H1 (cell line): ENCODE results near the gene VSNL1. TPM values are rescaled to one million over a fixed set of nuclear protein-coding genes. Genes with fewer than 3 reads are reported as not detected.

Experiments used
- EP300 ChIP-seq, 2 experiments: IDR thresholded peaks; 1 replicate in 1 of 2; 2 replicates in 1 of 2; pipeline ENCODE4 v1.6.1; 2011 to 2012; ENCODE audit warnings: low read depth in 2 of 2, low read length in 2 of 2, mild to moderate bottlenecking in 2 of 2, borderline replicate concordance in 1 of 2, inconsistent platforms in 1 of 2, moderate library complexity in 1 of 2
- GTF2F1 ChIP-seq: IDR thresholded peaks from 2 replicates; pipeline ENCODE4 v1.6.1; 2012; ENCODE audit warnings: low read depth, low read length, improper control_type of control experiment, borderline replicate concordance
- JUND ChIP-seq: IDR thresholded peaks from 2 replicates; pipeline ENCODE4 v1.6.1; 2011; ENCODE audit warnings: mild to moderate bottlenecking, improper control_type of control experiment, low read length
- MAX ChIP-seq: IDR thresholded peaks from 2 replicates; pipeline ENCODE4 v1.6.1; 2012; ENCODE audit warnings: inconsistent platforms
- RAD21 ChIP-seq, 2 experiments: IDR thresholded peaks in 1 of 2; conservative IDR thresholded peaks in 1 of 2; 2 replicates each; pipeline ENCODE4 v1.6.1; 2011; ENCODE audit warnings: low read depth in 2 of 2, low read length in 2 of 2, improper control_type of control experiment in 1 of 2, inconsistent platforms in 1 of 2, mild to moderate bottlenecking in 1 of 2, moderate library complexity in 1 of 2
- RNF2 ChIP-seq: fragments of 200-900, 300-1000 bp; sonication (generic); IDR thresholded peaks from 2 replicates; pipeline ENCODE4 v1.7.1; 2016; ENCODE audit warnings: borderline replicate concordance, low read depth, mild to moderate bottlenecking, antibody characterized with exemption, low read length; ENCODE audit not compliant: poor library complexity, severe bottlenecking; ENCODE audit errors: missing control alignments
- TAF1 ChIP-seq: IDR thresholded peaks from 2 replicates; pipeline ENCODE4 v1.6.1; 2011; ENCODE audit warnings: mild to moderate bottlenecking, low read depth, low read length
- polyA plus RNA-seq, 7 experiments: library from polyadenylated mRNA; depleted of rRNA in 3 of 7; stranded (reverse) in 5 of 7; unstranded in 2 of 7; fragments of >200 nt in 5 of 7; fragments of 200-250 nt in 2 of 7; gene quantifications; 1 replicate in 5 of 7; 2 replicates in 1 of 7; 4 replicates in 1 of 7; pipeline versions ENCODE4 v1.2.1 to v1.2.3, GENCODE V29; 2011 to 2013; ENCODE audit warnings: missing spikeins in 2 of 7, mixed read lengths in 2 of 7
- total RNA-seq: library from RNA; stranded (reverse); fragmentation: NEBNext Ultra II Directional; extraction: Animal tissue kit (Norgen Biotek cat#: 25700); gene quantifications from 2 replicates; pipeline ENCODE4 v1.2.1, GENCODE V29; 2021
- TF ChIP-seq, protein P1 (sequence below): fragments of 300-600 bp; sonication (generic); IDR thresholded peaks from 2 replicates; pipeline ENCODE4 v1.7.1; 2012; ENCODE audit warnings: low read length, moderate library complexity, mild to moderate bottlenecking, inconsistent platforms; ENCODE audit not compliant: insufficient replicate concordance

Gene VSNL1
- total and polyA plus RNA-seq, 2 of the 8 experiments (the other 6 are each of a cell fraction or from before 2014, with no cell fraction given), result 49.4 to 108 TPM

GRCh38 chr2:17542471-17542870 lies 2.0 kb downstream of the VSNL1 start (continued):
- TF ChIP-seq, protein P1, sequence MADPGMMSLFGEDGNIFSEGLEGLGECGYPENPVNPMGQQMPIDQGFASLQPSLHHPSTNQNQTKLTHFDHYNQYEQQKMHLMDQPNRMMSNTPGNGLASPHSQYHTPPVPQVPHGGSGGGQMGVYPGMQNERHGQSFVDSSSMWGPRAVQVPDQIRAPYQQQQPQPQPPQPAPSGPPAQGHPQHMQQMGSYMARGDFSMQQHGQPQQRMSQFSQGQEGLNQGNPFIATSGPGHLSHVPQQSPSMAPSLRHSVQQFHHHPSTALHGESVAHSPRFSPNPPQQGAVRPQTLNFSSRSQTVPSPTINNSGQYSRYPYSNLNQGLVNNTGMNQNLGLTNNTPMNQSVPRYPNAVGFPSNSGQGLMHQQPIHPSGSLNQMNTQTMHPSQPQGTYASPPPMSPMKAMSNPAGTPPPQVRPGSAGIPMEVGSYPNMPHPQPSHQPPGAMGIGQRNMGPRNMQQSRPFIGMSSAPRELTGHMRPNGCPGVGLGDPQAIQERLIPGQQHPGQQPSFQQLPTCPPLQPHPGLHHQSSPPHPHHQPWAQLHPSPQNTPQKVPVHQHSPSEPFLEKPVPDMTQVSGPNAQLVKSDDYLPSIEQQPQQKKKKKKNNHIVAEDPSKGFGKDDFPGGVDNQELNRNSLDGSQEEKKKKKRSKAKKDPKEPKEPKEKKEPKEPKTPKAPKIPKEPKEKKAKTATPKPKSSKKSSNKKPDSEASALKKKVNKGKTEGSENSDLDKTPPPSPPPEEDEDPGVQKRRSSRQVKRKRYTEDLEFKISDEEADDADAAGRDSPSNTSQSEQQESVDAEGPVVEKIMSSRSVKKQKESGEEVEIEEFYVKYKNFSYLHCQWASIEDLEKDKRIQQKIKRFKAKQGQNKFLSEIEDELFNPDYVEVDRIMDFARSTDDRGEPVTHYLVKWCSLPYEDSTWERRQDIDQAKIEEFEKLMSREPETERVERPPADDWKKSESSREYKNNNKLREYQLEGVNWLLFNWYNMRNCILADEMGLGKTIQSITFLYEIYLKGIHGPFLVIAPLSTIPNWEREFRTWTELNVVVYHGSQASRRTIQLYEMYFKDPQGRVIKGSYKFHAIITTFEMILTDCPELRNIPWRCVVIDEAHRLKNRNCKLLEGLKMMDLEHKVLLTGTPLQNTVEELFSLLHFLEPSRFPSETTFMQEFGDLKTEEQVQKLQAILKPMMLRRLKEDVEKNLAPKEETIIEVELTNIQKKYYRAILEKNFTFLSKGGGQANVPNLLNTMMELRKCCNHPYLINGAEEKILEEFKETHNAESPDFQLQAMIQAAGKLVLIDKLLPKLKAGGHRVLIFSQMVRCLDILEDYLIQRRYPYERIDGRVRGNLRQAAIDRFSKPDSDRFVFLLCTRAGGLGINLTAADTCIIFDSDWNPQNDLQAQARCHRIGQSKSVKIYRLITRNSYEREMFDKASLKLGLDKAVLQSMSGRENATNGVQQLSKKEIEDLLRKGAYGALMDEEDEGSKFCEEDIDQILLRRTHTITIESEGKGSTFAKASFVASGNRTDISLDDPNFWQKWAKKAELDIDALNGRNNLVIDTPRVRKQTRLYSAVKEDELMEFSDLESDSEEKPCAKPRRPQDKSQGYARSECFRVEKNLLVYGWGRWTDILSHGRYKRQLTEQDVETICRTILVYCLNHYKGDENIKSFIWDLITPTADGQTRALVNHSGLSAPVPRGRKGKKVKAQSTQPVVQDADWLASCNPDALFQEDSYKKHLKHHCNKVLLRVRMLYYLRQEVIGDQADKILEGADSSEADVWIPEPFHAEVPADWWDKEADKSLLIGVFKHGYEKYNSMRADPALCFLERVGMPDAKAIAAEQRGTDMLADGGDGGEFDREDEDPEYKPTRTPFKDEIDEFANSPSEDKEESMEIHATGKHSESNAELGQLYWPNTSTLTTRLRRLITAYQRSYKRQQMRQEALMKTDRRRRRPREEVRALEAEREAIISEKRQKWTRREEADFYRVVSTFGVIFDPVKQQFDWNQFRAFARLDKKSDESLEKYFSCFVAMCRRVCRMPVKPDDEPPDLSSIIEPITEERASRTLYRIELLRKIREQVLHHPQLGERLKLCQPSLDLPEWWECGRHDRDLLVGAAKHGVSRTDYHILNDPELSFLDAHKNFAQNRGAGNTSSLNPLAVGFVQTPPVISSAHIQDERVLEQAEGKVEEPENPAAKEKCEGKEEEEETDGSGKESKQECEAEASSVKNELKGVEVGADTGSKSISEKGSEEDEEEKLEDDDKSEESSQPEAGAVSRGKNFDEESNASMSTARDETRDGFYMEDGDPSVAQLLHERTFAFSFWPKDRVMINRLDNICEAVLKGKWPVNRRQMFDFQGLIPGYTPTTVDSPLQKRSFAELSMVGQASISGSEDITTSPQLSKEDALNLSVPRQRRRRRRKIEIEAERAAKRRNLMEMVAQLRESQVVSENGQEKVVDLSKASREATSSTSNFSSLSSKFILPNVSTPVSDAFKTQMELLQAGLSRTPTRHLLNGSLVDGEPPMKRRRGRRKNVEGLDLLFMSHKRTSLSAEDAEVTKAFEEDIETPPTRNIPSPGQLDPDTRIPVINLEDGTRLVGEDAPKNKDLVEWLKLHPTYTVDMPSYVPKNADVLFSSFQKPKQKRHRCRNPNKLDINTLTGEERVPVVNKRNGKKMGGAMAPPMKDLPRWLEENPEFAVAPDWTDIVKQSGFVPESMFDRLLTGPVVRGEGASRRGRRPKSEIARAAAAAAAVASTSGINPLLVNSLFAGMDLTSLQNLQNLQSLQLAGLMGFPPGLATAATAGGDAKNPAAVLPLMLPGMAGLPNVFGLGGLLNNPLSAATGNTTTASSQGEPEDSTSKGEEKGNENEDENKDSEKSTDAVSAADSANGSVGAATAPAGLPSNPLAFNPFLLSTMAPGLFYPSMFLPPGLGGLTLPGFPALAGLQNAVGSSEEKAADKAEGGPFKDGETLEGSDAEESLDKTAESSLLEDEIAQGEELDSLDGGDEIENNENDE, result no peak
- no peak for TF ChIP-seq RNF2
- no peak for TF ChIP-seq TAF1
- TF ChIP-seq JUND, result no peak
- no peak for TF ChIP-seq GTF2F1
- TF ChIP-seq EP300 (IDR thresholded peaks at IDR 0.05; ENCODE audit: borderline replicate concordance in 1 of 2, low read depth in 2 of 2, low read length in 2 of 2), result no peak
- no peak for TF ChIP-seq MAX
- TF ChIP-seq RAD21 (IDR thresholded peaks at IDR 0.05 in 1 of 2, conservative IDR thresholded peaks at IDR 0.05 in 1 of 2; ENCODE audit: low read depth in 2 of 2, low read length in 2 of 2), result no peak
